Hepatic stellate cell (primary cell): ENCODE measurements around the gene CRBN.

ENCODE experiments used
- DNase-seq: peaks from one replicate; pipeline ENCODE4 v3.0.0; 2011; ENCODE audit warnings: low spot score

The CRBN gene

GRCh38 chr3:3110299-3110630, 69.2 kb downstream of the CRBN start, which contains the start of gene IL5RA:
TSS of gene IL5RA (minus strand) at chr3:3110374. CDS start at chr3:3104984, 5,390 bp downstream.
- no peak for DNase-seq

- no peak for DNase-seq
Measured at GRCh38 chr3:3109407-3110298, 69.8 kb downstream of the CRBN start.

- no peak for DNase-seq
Measured at GRCh38 chr3:3107858-3108257, 71.6 kb downstream of the CRBN start.

- DNase-seq: no peak
Measured at GRCh38 chr3:3107181-3107580, 72.3 kb downstream of the CRBN start.

- DNase-seq: no peak
Measured at GRCh38 chr3:3105815-3106214, 73.7 kb downstream of the CRBN start.

GRCh38 chr3:3105246-3105645, 74.2 kb downstream of the CRBN start:
- DNase-seq: no peak

GRCh38 chr3:3102751-3103150, 76.7 kb downstream of the CRBN start:
- no peak for DNase-seq

GRCh38 chr3:3101660-3102458, 77.6 kb downstream of the CRBN start:
- DNase-seq: no peak
